Measurements from ENCODE around the gene SDCCAG8. TPM values are rescaled to one million over a fixed set of nuclear protein-coding genes. Genes with fewer than 3 reads are reported as not detected.

The SDCCAG8 gene
- total and polyA plus RNA-seq, 2 experiments from 2014 or later: 28.0 to 66.7 TPM

GRCh38 chr1:243397613-243398321 lies 141.9 kb downstream of the SDCCAG8 start:
- Histone ChIP-seq H4K20me1 (replicated peaks; ENCODE audit: insufficient read depth) (no peaks in the 10 kb centered on the region), H3K79me2 (replicated peaks; ENCODE audit: insufficient read depth) (no peaks in the 10 kb centered on the region), H3K4me1 (ENCODE audit: insufficient read depth) (peaks cover 8% of the 10 kb centered on the region), H3F3A (replicated peaks; ENCODE audit: low read depth) (no peaks in the 10 kb centered on the region), H3K9me2 (ENCODE audit: insufficient read depth) (no peaks in the 10 kb centered on the region), H3K27me3 (ENCODE audit: insufficient read depth) (no peaks in the 10 kb centered on the region), H3K4me3 (no peak overlapping the region), H3K4me2 (no peak overlapping the region), H3K36me3 (ENCODE audit: insufficient read depth) (no peaks in the 10 kb centered on the region), H3K27ac (ENCODE audit: low read depth) (no peak overlapping the region), H2AFZ (no peak overlapping the region)
- DNase-seq (ENCODE audit: low spot score) (no peak), ATAC-seq (no peak)
- no peaks in the 10 kb centered on the region for H3K9me3 Mint-ChIP-seq
- H3K36me3 Mint-ChIP-seq (ENCODE audit: low read depth): no peaks in the 10 kb centered on the region
- no peaks in the 10 kb centered on the region for H3K27me3 Mint-ChIP-seq (ENCODE audit: insufficient read depth, low read depth, poor library complexity)
- peaks cover 15% of the 10 kb centered on the region for H3K4me1 Mint-ChIP-seq
- H3K4me3 Mint-ChIP-seq: no peak overlapping the region
- peak overlapping the region; percentile 42; the same call in 1 of the 2 replicates for H3K27ac Mint-ChIP-seq
- no peak for TF ChIP-seq ZNF331 (CRISPR knock-in tag; IDR thresholded peaks at IDR 0.05; ENCODE audit: low read depth)
- TF ChIP-seq, protein P1, sequence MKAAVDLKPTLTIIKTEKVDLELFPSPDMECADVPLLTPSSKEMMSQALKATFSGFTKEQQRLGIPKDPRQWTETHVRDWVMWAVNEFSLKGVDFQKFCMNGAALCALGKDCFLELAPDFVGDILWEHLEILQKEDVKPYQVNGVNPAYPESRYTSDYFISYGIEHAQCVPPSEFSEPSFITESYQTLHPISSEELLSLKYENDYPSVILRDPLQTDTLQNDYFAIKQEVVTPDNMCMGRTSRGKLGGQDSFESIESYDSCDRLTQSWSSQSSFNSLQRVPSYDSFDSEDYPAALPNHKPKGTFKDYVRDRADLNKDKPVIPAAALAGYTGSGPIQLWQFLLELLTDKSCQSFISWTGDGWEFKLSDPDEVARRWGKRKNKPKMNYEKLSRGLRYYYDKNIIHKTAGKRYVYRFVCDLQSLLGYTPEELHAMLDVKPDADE (IDR thresholded peaks at IDR 0.05): no peak
- TF ChIP-seq STAT1 (IDR thresholded peaks at IDR 0.05; ENCODE audit: unreplicated experiment): no peak
- no peak for TF ChIP-seq POLR2AphosphoS5 (IDR thresholded peaks at IDR 0.05; ENCODE audit: low read depth)
- no peak for TF ChIP-seq ZNF114 (CRISPR knock-in tag; IDR thresholded peaks at IDR 0.05)

GRCh38 chr1:243399561-243400155 lies 143.8 kb downstream of the SDCCAG8 start:
- Histone ChIP-seq H3K4me1 (ENCODE audit: insufficient read depth) (peaks cover 8% of the 10 kb centered on the region), H3K4me3 (no peak overlapping the region), H3K9me2 (ENCODE audit: insufficient read depth) (no peaks in the 10 kb centered on the region), H2AFZ (no peak overlapping the region), H4K20me1 (replicated peaks; ENCODE audit: insufficient read depth) (no peaks in the 10 kb centered on the region), H3K27me3 (ENCODE audit: insufficient read depth) (no peaks in the 10 kb centered on the region), H3K4me2 (no peak overlapping the region), H3K27ac (ENCODE audit: low read depth) (no peak overlapping the region), H3F3A (replicated peaks; ENCODE audit: low read depth) (no peaks in the 10 kb centered on the region), H3K79me2 (replicated peaks; ENCODE audit: insufficient read depth) (no peaks in the 10 kb centered on the region), H3K36me3 (ENCODE audit: insufficient read depth) (no peaks in the 10 kb centered on the region)
- no peak for ATAC-seq
- Mint-ChIP-seq H3K36me3 (ENCODE audit: low read depth) (no peaks in the 10 kb centered on the region), H3K27me3 (ENCODE audit: insufficient read depth, low read depth, poor library complexity) (no peaks in the 10 kb centered on the region), H3K27ac (no peak overlapping the region), H3K4me3 (no peak overlapping the region), H3K9me3 (no peaks in the 10 kb centered on the region), H3K4me1 (peaks cover 13% of the 10 kb centered on the region)
- no peak for DNase-seq (ENCODE audit: low spot score)
- TF ChIP-seq EZH2phosphoT487 (IDR thresholded peaks at IDR 0.05; ENCODE audit: unreplicated experiment) (no peak), NANOG (IDR thresholded peaks at IDR 0.05; ENCODE audit: borderline replicate concordance) (no peak), ZNF114 (CRISPR knock-in tag; IDR thresholded peaks at IDR 0.05) (no peak), CREB1 (CRISPR knock-in tag; IDR thresholded peaks at IDR 0.05; ENCODE audit: low read depth) (no peak), ZNF331 (CRISPR knock-in tag; IDR thresholded peaks at IDR 0.05; ENCODE audit: low read depth) (no peak), JUNB (IDR thresholded peaks at IDR 0.05; ENCODE audit: unreplicated experiment) (no peak), EZH2 (IDR thresholded peaks at IDR 0.05; ENCODE audit: low read depth, unreplicated experiment) (no peak), POLR2AphosphoS5 (IDR thresholded peaks at IDR 0.05; ENCODE audit: low read depth) (no peak), CTCF (conservative IDR thresholded peaks at IDR 0.05; ENCODE audit: low read depth in 2 of 2) (no peak), STAT1 (IDR thresholded peaks at IDR 0.05; ENCODE audit: unreplicated experiment) (no peak)
- TF ChIP-seq, protein P2, sequence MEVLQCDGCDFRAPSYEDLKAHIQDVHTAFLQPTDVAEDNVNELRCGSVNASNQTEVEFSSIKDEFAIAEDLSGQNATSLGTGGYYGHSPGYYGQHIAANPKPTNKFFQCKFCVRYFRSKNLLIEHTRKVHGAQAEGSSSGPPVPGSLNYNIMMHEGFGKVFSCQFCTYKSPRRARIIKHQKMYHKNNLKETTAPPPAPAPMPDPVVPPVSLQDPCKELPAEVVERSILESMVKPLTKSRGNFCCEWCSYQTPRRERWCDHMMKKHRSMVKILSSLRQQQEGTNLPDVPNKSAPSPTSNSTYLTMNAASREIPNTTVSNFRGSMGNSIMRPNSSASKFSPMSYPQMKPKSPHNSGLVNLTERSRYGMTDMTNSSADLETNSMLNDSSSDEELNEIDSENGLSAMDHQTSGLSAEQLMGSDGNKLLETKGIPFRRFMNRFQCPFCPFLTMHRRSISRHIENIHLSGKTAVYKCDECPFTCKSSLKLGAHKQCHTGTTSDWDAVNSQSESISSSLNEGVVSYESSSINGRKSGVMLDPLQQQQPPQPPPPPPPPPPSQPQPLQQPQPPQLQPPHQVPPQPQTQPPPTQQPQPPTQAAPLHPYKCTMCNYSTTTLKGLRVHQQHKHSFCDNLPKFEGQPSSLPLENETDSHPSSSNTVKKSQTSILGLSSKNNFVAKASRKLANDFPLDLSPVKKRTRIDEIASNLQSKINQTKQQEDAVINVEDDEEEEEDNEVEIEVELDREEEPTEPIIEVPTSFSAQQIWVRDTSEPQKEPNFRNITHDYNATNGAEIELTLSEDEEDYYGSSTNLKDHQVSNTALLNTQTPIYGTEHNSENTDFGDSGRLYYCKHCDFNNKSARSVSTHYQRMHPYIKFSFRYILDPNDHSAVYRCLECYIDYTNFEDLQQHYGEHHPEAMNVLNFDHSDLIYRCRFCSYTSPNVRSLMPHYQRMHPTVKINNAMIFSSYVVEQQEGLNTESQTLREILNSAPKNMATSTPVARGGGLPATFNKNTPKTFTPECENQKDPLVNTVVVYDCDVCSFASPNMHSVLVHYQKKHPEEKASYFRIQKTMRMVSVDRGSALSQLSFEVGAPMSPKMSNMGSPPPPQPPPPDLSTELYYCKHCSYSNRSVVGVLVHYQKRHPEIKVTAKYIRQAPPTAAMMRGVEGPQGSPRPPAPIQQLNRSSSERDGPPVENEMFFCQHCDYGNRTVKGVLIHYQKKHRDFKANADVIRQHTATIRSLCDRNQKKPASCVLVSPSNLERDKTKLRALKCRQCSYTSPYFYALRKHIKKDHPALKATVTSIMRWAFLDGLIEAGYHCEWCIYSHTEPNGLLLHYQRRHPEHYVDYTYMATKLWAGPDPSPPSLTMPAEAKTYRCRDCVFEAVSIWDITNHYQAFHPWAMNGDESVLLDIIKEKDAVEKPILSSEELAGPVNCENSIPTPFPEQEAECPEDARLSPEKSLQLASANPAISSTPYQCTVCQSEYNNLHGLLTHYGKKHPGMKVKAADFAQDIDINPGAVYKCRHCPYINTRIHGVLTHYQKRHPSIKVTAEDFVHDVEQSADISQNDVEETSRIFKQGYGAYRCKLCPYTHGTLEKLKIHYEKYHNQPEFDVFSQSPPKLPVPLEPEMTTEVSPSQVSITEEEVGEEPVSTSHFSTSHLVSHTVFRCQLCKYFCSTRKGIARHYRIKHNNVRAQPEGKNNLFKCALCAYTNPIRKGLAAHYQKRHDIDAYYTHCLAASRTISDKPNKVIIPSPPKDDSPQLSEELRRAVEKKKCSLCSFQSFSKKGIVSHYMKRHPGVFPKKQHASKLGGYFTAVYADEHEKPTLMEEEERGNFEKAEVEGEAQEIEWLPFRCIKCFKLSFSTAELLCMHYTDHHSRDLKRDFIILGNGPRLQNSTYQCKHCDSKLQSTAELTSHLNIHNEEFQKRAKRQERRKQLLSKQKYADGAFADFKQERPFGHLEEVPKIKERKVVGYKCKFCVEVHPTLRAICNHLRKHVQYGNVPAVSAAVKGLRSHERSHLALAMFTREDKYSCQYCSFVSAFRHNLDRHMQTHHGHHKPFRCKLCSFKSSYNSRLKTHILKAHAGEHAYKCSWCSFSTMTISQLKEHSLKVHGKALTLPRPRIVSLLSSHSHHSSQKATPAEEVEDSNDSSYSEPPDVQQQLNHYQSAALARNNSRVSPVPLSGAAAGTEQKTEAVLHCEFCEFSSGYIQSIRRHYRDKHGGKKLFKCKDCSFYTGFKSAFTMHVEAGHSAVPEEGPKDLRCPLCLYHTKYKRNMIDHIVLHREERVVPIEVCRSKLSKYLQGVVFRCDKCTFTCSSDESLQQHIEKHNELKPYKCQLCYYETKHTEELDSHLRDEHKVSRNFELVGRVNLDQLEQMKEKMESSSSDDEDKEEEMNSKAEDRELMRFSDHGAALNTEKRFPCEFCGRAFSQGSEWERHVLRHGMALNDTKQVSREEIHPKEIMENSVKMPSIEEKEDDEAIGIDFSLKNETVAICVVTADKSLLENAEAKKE (CRISPR knock-in tag; IDR thresholded peaks at IDR 0.05): no peak

Measured in GM23338 (cell line).